Fibroblast of lung (primary cell): ENCODE results near the gene LRRC3.

Source experiments
- CTCF ChIP-seq, 2 donors: IDR thresholded peaks in 1 of 2; conservative IDR thresholded peaks in 1 of 2; 1 replicate in 1 of 2; 2 replicates in 1 of 2; pipeline ENCODE4 v1.5.1; 2011 to 2012; ENCODE audit warnings: low read length in 2 of 2, control low read depth in 1 of 2, inconsistent platforms in 1 of 2, low read depth in 1 of 2, mild to moderate bottlenecking in 1 of 2
- EZH2 ChIP-seq: IDR thresholded peaks from 2 replicates; pipeline ENCODE4 v1.5.1; 2012; ENCODE audit warnings: low read length, control low read depth, mild to moderate bottlenecking; ENCODE audit errors: missing control alignments

- TF ChIP-seq CTCF (conservative IDR thresholded peaks at IDR 0.05 in 1 of 2, IDR thresholded peaks at IDR 0.05 in 1 of 2; ENCODE audit: low read depth in 1 of 2, low read length in 2 of 2): no peak
- TF ChIP-seq EZH2: no peak
Measured at GRCh38 chr21:44464351-44464750, 9.0 kb downstream of the LRRC3 start.
